ENCODE results near the gene DIPK1A.

DNA sequence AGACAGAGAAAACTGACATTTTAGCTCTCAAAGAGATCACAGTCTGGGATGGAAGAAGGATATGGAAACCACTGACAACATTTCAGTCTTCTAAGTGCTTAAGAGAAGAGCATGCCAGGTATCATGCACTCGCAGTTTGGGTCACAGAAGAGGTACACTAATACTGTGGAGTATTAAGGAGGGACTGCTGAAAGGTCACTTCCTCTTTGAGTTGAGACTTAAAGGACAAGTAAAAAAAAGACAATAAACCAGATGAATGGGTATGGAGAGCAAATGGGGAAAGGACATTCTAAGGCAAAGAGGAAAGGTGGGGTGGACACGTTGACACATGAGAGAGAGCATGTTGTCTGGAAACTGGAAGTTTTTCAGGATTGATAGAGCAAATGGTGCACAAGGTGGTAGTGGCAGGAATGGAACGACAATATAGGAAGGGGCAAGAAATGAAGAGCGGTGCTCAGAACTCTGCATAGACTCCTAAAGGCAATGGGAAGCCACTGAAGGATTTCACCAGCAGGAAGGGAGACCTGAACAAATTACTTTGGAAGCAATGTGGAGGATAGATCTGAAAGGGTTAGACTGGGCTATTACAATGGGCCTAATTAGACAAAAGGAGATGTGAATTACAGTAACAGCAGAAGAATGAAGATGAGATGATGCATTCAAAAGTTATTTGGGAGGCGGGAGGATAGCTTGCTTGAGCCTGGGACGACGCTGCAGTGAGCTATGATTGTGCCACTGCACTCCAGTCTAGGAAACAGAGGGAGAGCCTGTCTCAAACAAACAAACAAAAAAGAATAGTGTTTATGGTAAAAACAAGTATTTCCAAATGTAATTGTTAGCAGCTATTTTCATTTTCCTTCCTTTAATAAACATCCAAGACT is 11.1 kb downstream of the DIPK1A start:
- TF ChIP-seq, protein P1, sequence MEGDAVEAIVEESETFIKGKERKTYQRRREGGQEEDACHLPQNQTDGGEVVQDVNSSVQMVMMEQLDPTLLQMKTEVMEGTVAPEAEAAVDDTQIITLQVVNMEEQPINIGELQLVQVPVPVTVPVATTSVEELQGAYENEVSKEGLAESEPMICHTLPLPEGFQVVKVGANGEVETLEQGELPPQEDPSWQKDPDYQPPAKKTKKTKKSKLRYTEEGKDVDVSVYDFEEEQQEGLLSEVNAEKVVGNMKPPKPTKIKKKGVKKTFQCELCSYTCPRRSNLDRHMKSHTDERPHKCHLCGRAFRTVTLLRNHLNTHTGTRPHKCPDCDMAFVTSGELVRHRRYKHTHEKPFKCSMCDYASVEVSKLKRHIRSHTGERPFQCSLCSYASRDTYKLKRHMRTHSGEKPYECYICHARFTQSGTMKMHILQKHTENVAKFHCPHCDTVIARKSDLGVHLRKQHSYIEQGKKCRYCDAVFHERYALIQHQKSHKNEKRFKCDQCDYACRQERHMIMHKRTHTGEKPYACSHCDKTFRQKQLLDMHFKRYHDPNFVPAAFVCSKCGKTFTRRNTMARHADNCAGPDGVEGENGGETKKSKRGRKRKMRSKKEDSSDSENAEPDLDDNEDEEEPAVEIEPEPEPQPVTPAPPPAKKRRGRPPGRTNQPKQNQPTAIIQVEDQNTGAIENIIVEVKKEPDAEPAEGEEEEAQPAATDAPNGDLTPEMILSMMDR (IDR thresholded peaks at IDR 0.05), result no peak
- no peak for TF ChIP-seq ZFX (IDR thresholded peaks at IDR 0.05; ENCODE audit: borderline replicate concordance)
